SK-N-MC (cell line): Measurements from ENCODE around the gene DTHD1.

ENCODE experiments used
- DNase-seq: peaks from one replicate; pipeline ENCODE4 v3.0.0-alpha.2; 2011; ENCODE audit warnings: low read depth, low spot score
- H3K27ac ChIP-seq: fragments of 200-600 bp; sonication (generic); 2 replicates; pipeline ENCODE4 v1.5.1; 2016; ENCODE audit warnings: mixed run types
- H3K36me3 ChIP-seq: fragments of 200-600 bp; sonication (generic); 2 replicates; pipeline ENCODE4 v1.6.1; 2017; ENCODE audit warnings: antibody characterized with exemption, low read length, mixed read lengths; ENCODE audit not compliant: insufficient read depth
- H3K4me3 ChIP-seq: fragments of 200-600 bp; sonication (generic); 2 replicates; pipeline ENCODE4 v1.5.1; 2016
- H3K9ac ChIP-seq: fragments of 200-600 bp; sonication (generic); 2 replicates; pipeline ENCODE4 v1.8.0; 2017; ENCODE audit warnings: mixed run types, mixed read lengths; ENCODE audit not compliant: insufficient read length
- H3K9me3 ChIP-seq: fragments of 200-600 bp; sonication (generic); 2 replicates; pipeline ENCODE4 v1.6.1; 2017; ENCODE audit warnings: low read depth, mild to moderate bottlenecking, antibody characterized with exemption, low read length, moderate library complexity, mixed read lengths
- EZH2 ChIP-seq: fragments of 200-600 bp; sonication (generic); IDR thresholded peaks from one replicate; pipeline ENCODE4 v1.6.1; 2017; ENCODE audit warnings: antibody characterized with exemption
- FOXP2 ChIP-seq: optimal IDR thresholded peaks from 2 replicates; pipeline ENCODE3; 2011; ENCODE audit warnings: mild to moderate bottlenecking, moderate library complexity; ENCODE audit not compliant: insufficient read depth; ENCODE audit errors: extremely low read length, control extremely low read depth
- POLR2AphosphoS5 ChIP-seq: IDR thresholded peaks from 2 replicates; pipeline ENCODE4 v1.6.1; 2012; ENCODE audit warnings: mild to moderate bottlenecking, low read depth, low read length, borderline replicate concordance

DTHD1 gene

DNA sequence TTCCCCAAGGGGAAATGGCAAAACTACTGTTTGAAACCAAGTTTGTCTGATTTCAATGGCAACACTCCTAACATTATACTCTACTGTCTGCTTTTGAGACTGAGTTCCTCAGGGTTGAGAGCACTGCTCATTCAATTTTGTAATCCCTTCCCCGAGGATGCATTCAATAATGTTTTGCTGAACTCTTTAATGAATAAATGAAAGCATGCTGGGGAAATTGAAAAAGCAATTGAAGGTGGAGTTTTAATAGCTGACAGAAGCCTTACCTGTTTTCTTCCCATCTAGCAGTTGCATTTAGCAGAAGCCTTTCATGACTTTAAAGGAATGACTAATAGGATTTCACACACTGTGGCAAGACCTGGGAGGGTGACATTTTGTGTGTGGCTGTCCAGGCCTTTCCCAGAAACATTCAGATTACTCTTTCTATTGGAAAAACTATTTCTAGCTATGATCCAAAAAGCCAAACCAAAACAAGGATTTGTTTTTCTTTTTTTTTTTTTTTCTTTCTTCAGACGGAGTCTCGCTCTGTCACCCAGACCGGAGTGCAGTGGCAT is 45.1 kb downstream of the DTHD1 start:
- Histone ChIP-seq H3K4me3 (no peak overlapping the region), H3K9me3 (no peaks in the 10 kb centered on the region), H3K27ac (no peak overlapping the region), H3K9ac (no peak overlapping the region), H3K36me3 (no peaks in the 10 kb centered on the region)
- DNase-seq = no peak
- TF ChIP-seq EZH2 (no peak), FOXP2 (no peak), POLR2AphosphoS5 (no peak)

DNA sequence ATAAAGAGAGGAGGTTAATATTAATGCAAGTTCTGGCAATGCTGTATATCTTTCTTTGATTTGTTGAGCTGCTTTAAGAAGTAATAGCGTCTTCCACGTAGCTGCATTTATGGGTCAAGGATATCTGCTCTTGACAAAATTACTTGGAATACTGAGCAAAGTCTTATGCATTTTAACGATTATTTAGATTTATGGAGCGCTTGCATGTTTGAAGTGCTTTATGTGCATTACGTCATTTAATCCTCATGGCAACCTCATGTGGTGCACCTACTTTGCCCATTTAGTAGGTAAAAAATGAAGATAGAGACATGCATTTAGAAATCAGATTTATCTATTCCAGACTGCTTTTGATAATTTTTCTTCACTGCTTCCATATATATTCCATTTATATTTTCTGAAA is 46.0 kb downstream of the DTHD1 start:
- H3K9ac ChIP-seq = no peak overlapping the region
- no peaks in the 10 kb centered on the region for H3K9me3 ChIP-seq
- no peak for DNase-seq
- no peak for TF ChIP-seq EZH2
- H3K36me3 ChIP-seq = no peaks in the 10 kb centered on the region
- H3K27ac ChIP-seq = no peak overlapping the region
- H3K4me3 ChIP-seq = no peak overlapping the region

DNA sequence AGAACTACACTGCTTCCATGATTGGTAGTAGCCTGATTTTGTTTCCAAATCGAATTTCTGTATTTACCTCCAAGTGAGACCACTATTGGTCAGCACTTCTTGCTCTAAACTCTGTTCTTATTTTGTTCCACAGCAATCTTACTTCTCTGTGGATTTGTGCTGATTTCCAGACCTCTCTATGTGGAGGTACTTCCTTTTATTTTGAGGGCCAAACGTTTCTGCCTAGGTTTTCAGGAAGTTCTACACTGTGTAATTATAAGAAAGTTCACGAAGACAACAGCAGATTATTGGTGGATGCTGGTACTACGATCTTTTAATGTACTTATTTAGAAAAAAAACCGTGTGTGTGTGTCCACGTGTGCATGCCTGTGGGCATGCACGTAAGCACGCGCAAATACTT is 46.7 kb downstream of the DTHD1 start:
- H3K36me3 ChIP-seq = no peaks in the 10 kb centered on the region
- TF ChIP-seq POLR2AphosphoS5 (no peak), FOXP2 (no peak), EZH2 (no peak)
- no peak overlapping the region for H3K27ac ChIP-seq
- no peak overlapping the region for H3K9ac ChIP-seq
- H3K4me3 ChIP-seq = no peak overlapping the region
- DNase-seq = no peak
- no peaks in the 10 kb centered on the region for H3K9me3 ChIP-seq

DNA sequence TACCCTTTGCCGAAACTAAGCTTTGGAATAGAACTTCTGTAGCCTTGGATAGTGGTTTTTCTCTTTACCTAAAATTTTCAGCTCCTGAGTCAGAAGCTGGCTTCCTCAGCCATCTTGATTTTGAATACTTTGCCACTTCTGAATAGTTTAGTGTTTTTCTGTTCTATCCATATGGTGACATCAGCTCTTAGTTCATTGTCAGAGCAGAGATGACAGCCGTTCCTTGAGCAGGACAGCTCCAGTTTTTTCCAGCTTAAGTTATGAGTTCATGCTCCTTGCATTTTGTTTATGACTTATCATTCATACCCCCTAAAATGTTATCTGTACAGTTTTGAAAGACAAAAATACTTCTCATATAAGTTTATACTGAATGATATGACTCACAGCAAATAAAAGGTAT is 47.8 kb downstream of the DTHD1 start:
- Histone ChIP-seq H3K36me3 (no peaks in the 10 kb centered on the region), H3K27ac (no peak overlapping the region), H3K4me3 (no peak overlapping the region), H3K9ac (no peak overlapping the region), H3K9me3 (no peaks in the 10 kb centered on the region)
- DNase-seq = no peak
- TF ChIP-seq FOXP2 (no peak), POLR2AphosphoS5 (no peak), EZH2 (no peak)

DNA sequence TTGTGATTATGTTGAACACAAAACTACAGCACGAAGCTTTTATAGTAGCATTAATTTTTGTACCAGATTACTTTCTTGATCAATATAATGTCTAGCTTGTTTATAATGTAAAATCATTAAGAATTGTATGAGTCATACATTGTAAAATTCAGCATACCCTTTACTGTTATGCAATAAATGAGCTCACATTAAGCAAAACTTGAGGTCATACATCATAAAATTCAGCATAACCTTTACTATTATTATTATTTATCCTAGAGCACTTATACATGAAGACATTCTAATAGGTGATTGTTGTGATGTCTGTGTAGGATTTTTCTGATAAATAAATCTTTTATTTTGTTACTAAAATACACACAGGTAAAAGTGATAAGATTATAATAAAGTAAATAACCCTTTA is 49.4 kb downstream of the DTHD1 start:
- Histone ChIP-seq H3K4me3 (no peak overlapping the region), H3K9ac (no peak overlapping the region), H3K36me3 (no peaks in the 10 kb centered on the region), H3K27ac (no peak overlapping the region), H3K9me3 (no peaks in the 10 kb centered on the region)
- DNase-seq = no peak
- no peak for TF ChIP-seq POLR2AphosphoS5

DNA sequence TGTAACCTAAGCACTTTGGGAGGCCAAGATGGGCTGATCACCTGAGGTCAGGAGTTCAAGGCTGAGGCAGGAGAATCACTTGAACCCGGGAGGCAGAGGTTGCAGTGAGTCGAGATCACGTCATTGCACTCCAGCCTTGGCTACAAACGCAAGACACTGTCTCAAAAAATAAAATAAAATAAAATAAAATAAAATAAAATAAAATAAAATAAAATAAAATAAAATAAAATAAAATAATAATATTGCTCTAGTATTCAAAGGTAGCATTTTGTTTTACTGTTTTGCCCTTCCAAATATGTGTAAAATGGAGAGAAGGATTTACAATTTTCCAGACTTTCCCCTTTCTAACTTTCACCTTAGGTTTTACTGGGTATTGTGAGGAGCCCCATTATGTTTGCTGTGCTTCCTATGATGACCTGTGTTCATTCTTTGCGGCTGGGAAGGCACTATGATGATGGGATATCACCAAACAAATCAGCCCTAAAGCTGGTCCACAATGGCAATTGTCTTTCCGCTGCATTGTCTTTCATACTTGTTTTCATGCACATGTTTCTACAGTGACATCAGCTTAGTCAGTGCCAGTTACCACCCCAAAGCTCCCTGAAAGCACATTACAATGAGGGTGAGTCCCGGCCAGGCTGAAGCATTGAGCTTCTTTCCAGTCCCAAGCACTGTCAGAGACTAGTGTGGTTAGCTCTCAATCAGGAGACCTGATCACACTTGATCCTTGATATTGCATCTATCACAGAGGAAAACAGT is 50.8 kb downstream of the DTHD1 start:
- no peak overlapping the region for H3K27ac ChIP-seq
- DNase-seq = no peak
- H3K4me3 ChIP-seq = no peak overlapping the region
- H3K36me3 ChIP-seq = no peaks in the 10 kb centered on the region
- no peaks in the 10 kb centered on the region for H3K9me3 ChIP-seq
- TF ChIP-seq POLR2AphosphoS5 (no peak), FOXP2 (no peak), EZH2 (no peak)
- no peak overlapping the region for H3K9ac ChIP-seq

DNA sequence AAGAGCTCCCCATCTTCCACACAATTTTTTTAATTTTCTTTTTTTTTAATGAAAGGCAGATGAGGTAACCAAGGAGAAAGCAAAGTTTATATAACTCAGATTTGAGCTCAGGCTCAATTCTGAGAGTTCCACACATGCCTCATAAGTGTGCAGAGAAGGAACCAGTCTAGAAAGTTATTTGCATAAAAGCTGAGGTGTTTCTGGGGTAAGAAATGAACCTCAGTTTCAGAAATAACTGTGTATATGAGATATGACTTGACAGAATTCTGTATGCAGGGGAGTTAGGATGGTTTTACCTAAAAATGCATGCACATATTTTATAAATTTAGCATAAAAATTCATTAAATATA is 51.3 kb downstream of the DTHD1 start:
- TF ChIP-seq POLR2AphosphoS5 = no peak
- no peak for TF ChIP-seq FOXP2
- TF ChIP-seq EZH2 = no peak
- no peaks in the 10 kb centered on the region for H3K36me3 ChIP-seq
- H3K9ac ChIP-seq = no peak overlapping the region
- H3K9me3 ChIP-seq = no peaks in the 10 kb centered on the region
- no peak for DNase-seq
- H3K27ac ChIP-seq = no peak overlapping the region
- no peak overlapping the region for H3K4me3 ChIP-seq

DNA sequence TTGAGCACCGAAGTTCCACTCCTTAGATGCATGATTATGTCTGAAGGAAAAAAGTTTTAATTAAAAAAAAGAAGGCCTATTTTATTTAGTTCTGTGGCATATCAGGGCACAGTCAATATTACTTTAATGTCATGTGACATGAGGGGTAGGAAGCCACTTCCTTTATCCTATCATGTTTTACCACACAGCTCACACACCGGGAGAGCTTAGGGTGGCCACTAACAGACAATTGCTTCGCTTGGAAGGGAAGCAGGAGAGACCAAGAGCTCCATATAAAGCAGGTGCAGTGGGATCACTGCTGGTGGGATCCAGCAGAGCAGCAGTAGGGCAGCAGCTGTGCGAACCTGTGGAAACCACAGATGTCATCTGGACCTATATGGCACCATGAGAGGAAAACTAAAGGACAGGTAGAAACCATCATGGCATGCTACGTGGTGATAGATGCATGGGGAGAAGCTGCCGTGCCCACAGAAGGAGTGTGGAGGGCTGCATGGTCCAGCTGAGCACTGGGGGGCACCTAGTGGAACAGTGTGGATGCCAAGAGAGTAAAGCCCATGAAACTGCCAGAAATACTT is 52.0 kb downstream of the DTHD1 start:
- no peak overlapping the region for H3K9ac ChIP-seq
- no peaks in the 10 kb centered on the region for H3K9me3 ChIP-seq
- H3K36me3 ChIP-seq = no peaks in the 10 kb centered on the region
- H3K27ac ChIP-seq = no peak overlapping the region
- TF ChIP-seq EZH2 (no peak), POLR2AphosphoS5 (no peak)
- H3K4me3 ChIP-seq = no peak overlapping the region
- DNase-seq = no peak

DNA sequence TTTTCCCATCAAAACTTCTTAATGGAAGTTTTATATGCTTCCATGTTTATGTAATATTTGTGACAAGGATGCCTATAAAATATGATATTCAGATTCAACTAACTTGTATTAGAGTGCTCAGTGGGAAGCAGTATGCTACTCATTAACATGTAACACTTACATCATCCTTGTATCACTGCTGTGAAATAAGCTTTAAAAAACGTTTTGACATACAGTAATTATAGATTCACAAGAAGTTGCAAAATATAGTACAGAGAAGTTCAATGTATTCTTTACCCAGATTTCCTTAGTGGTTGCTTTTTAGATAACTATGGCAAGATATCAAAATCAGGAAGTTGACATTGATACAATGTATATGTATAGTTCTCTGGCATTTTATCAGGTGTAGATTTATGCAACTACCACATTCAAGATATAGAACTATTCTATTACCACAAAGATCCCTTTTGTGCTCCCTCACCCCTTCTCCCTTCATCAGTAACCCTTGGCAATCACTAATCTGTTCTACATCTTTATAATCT is 56.3 kb downstream of the DTHD1 start:
- H3K36me3 ChIP-seq = no peaks in the 10 kb centered on the region
- no peaks in the 10 kb centered on the region for H3K9me3 ChIP-seq
- H3K9ac ChIP-seq = no peak overlapping the region
- TF ChIP-seq FOXP2 (no peak), POLR2AphosphoS5 (no peak), EZH2 (no peak)
- H3K27ac ChIP-seq = no peak overlapping the region
- no peak overlapping the region for H3K4me3 ChIP-seq
- no peak for DNase-seq
